ENCODE data around the gene PLEKHG3. TPM values are rescaled to one million over a fixed set of nuclear protein-coding genes. Genes with fewer than 3 reads are reported as not detected.

Gene PLEKHG3
- polyA plus RNA-seq, 1 donor (not counting 4 experiments of a cell fraction or from before 2014, with no cell fraction given): 71.0 TPM

GRCh38 chr14:64746298-64747250 is 42.4 kb downstream of the PLEKHG3 start:
- no peaks in the 10 kb centered on the region for H3K9me3 ChIP-seq (ENCODE audit: control insufficient read depth, low read depth, low read length)
- no peaks in the 10 kb centered on the region for H3K4me1 ChIP-seq (ENCODE audit: control insufficient read depth, extremely low read depth, insufficient read depth, low read length)
- no peak for TF ChIP-seq CTCF (optimal IDR thresholded peaks at IDR 0.05 in 1 of 3, IDR thresholded peaks at IDR 0.05 in 1 of 3, conservative IDR thresholded peaks at IDR 0.05 in 1 of 3; ENCODE audit: extremely low read depth in 1 of 3, insufficient read depth in 2 of 3, low read length in 3 of 3)
- TF ChIP-seq EZH2 (IDR thresholded peaks at IDR 0.05; ENCODE audit: low read length): no peak
- FAIRE-seq: no peak
- no peak overlapping the region for H3K4me2 ChIP-seq (ENCODE audit: control insufficient read depth, extremely low read depth, insufficient read depth, low read depth, low read length)
- no peak overlapping the region for H3K9ac ChIP-seq (ENCODE audit: control insufficient read depth, extremely low read depth, insufficient read depth, low read length)
- peaks cover 53 to 79% of the 10 kb centered on the region in 2 experiments for H3K36me3 ChIP-seq (ENCODE audit: control insufficient read depth in 2 of 2, extremely low read depth in 1 of 2, insufficient read depth in 2 of 2, low read length in 2 of 2)
- no peak overlapping the region for H3K4me3 ChIP-seq (ENCODE audit: control insufficient read depth in 2 of 3, extremely low read depth in 1 of 3, insufficient read depth in 2 of 3, low read depth in 1 of 3, low read length in 3 of 3)
- dilution Hi-C loops (cut with MboI; ENCODE audit: extremely low pct_ligation_motif_present, low sequenced_read_pairs): no loop called here
- H3K79me2 ChIP-seq (ENCODE audit: control insufficient read depth, insufficient read depth, low read length): peaks cover 13% of the 10 kb centered on the region
- no peak overlapping the region for H2AFZ ChIP-seq (ENCODE audit: control insufficient read depth, low read length)
- no peaks in the 10 kb centered on the region for H3K27me3 ChIP-seq (ENCODE audit: control insufficient read depth, extremely low read depth, insufficient read depth, low read length)
- no peak overlapping the region for H3K27ac ChIP-seq (ENCODE audit: control insufficient read depth, insufficient read depth, low read length)
- H4K20me1 ChIP-seq (ENCODE audit: control insufficient read depth, extremely low read depth, insufficient read depth, low read length): peaks cover 9% of the 10 kb centered on the region
- no peak for DNase-seq (ENCODE audit: low read depth, low spot score)
- no peaks in the 10 kb centered on the region for H3K9me1 ChIP-seq (ENCODE audit: control insufficient read depth, extremely low read depth, insufficient read depth, low read length)

GRCh38 chr14:64747327-64747726 is 43.1 kb downstream of the PLEKHG3 start:
- Histone ChIP-seq H3K9ac (ENCODE audit: control insufficient read depth, extremely low read depth, insufficient read depth, low read length) (no peak overlapping the region), H3K4me3 (ENCODE audit: control insufficient read depth in 2 of 3, extremely low read depth in 1 of 3, insufficient read depth in 2 of 3, low read depth in 1 of 3, low read length in 3 of 3) (no peak overlapping the region), H3K27ac (ENCODE audit: control insufficient read depth, insufficient read depth, low read length) (no peak overlapping the region), H3K36me3 (ENCODE audit: control insufficient read depth in 2 of 2, extremely low read depth in 1 of 2, insufficient read depth in 2 of 2, low read length in 2 of 2) (peaks cover 48 to 72% of the 10 kb centered on the region in 2 experiments), H3K79me2 (ENCODE audit: control insufficient read depth, insufficient read depth, low read length) (peaks cover 7% of the 10 kb centered on the region), H3K4me2 (ENCODE audit: control insufficient read depth, extremely low read depth, insufficient read depth, low read depth, low read length) (no peak overlapping the region), H3K27me3 (ENCODE audit: control insufficient read depth, extremely low read depth, insufficient read depth, low read length) (no peaks in the 10 kb centered on the region), H4K20me1 (ENCODE audit: control insufficient read depth, extremely low read depth, insufficient read depth, low read length) (peaks cover 9% of the 10 kb centered on the region), H3K9me1 (ENCODE audit: control insufficient read depth, extremely low read depth, insufficient read depth, low read length) (no peaks in the 10 kb centered on the region), H3K9me3 (ENCODE audit: control insufficient read depth, low read depth, low read length) (no peaks in the 10 kb centered on the region), H2AFZ (ENCODE audit: control insufficient read depth, low read length) (no peak overlapping the region), H3K4me1 (ENCODE audit: control insufficient read depth, extremely low read depth, insufficient read depth, low read length) (no peaks in the 10 kb centered on the region)
- no peak for FAIRE-seq
- TF ChIP-seq EZH2 (IDR thresholded peaks at IDR 0.05; ENCODE audit: low read length): no peak
- no peak for TF ChIP-seq CTCF (optimal IDR thresholded peaks at IDR 0.05 in 1 of 3, IDR thresholded peaks at IDR 0.05 in 1 of 3, conservative IDR thresholded peaks at IDR 0.05 in 1 of 3; ENCODE audit: extremely low read depth in 1 of 3, insufficient read depth in 2 of 3, low read length in 3 of 3)
- no peak for DNase-seq (ENCODE audit: low read depth, low spot score)
- dilution Hi-C loops (cut with MboI; ENCODE audit: extremely low pct_ligation_motif_present, low sequenced_read_pairs): no loop called here

All from keratinocyte (primary cell).